ENCODE measurements around the gene GRIK1.

GRIK1 gene

GRCh38 chr21:29797155-29797554 is 142.6 kb downstream of the GRIK1 start:
- Histone ChIP-seq H3K27me3 (ENCODE audit: insufficient read depth, poor library complexity, severe bottlenecking) (peaks cover 5% of the 10 kb centered on the region), H3K36me3 (ENCODE audit: low read depth) (no peaks in the 10 kb centered on the region), H3K4me1 (ENCODE audit: insufficient read depth, poor library complexity, severe bottlenecking) (no peaks in the 10 kb centered on the region), H3K4me3 (ENCODE audit: severe bottlenecking) (no peak overlapping the region), H3K27ac (ENCODE audit: poor library complexity, severe bottlenecking) (no peak overlapping the region), H3K9me3 (ENCODE audit: severe bottlenecking) (no peaks in the 10 kb centered on the region)
- TF ChIP-seq CTCF (IDR thresholded peaks at IDR 0.05; ENCODE audit: poor library complexity, severe bottlenecking): no peak
- ATAC-seq (ENCODE audit: low read depth): no peak
- DNase-seq (ENCODE audit: low spot score): no peak

GRCh38 chr21:29793712-29794111 is 146.1 kb downstream of the GRIK1 start:
- no peaks in the 10 kb centered on the region for H3K27me3 ChIP-seq (ENCODE audit: insufficient read depth, poor library complexity, severe bottlenecking)
- H3K4me1 ChIP-seq (ENCODE audit: insufficient read depth, poor library complexity, severe bottlenecking): no peaks in the 10 kb centered on the region
- ATAC-seq (ENCODE audit: low read depth): no peak
- H3K9me3 ChIP-seq (ENCODE audit: severe bottlenecking): no peaks in the 10 kb centered on the region
- H3K27ac ChIP-seq (ENCODE audit: poor library complexity, severe bottlenecking): no peak overlapping the region
- no peaks in the 10 kb centered on the region for H3K36me3 ChIP-seq (ENCODE audit: low read depth)
- no peak overlapping the region for H3K4me3 ChIP-seq (ENCODE audit: severe bottlenecking)
- no peak for DNase-seq (ENCODE audit: low spot score)
- TF ChIP-seq CTCF (IDR thresholded peaks at IDR 0.05; ENCODE audit: poor library complexity, severe bottlenecking): no peak

- no peaks in the 10 kb centered on the region for H3K36me3 ChIP-seq (ENCODE audit: low read depth)
- no peaks in the 10 kb centered on the region for H3K4me1 ChIP-seq (ENCODE audit: insufficient read depth, poor library complexity, severe bottlenecking)
- H3K27me3 ChIP-seq (ENCODE audit: insufficient read depth, poor library complexity, severe bottlenecking): no peaks in the 10 kb centered on the region
- H3K9me3 ChIP-seq (ENCODE audit: severe bottlenecking): no peaks in the 10 kb centered on the region
- no peak overlapping the region for H3K4me3 ChIP-seq (ENCODE audit: severe bottlenecking)
- no peak for DNase-seq (ENCODE audit: low spot score)
- no peak overlapping the region for H3K27ac ChIP-seq (ENCODE audit: poor library complexity, severe bottlenecking)
- ATAC-seq (ENCODE audit: low read depth): no peak
- TF ChIP-seq CTCF (IDR thresholded peaks at IDR 0.05; ENCODE audit: poor library complexity, severe bottlenecking): no peak
Observed at GRCh38 chr21:29789393-29789792, 150.4 kb downstream of the GRIK1 start.

DNA sequence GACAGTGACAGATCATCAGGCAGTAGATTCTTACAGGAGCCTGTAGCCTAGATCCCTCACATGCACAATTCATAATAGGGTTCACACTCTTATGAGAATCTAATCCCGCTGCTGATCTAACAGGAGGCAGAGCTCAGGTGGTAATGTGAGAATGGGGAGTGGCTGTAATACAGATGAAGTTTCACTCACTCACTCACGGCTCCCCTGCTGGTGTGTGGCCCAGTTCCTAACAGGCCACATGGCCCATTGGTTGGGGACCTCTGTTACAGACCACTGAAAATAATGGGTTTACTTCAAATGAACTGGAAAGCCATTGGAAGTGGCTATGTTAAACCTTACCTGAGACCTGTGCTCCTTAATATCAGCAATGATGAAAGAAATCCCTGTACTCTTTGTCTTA is 151.0 kb downstream of the GRIK1 start:
- ATAC-seq (ENCODE audit: low read depth): no peak
- Histone ChIP-seq H3K9me3 (ENCODE audit: severe bottlenecking) (no peaks in the 10 kb centered on the region), H3K27me3 (ENCODE audit: insufficient read depth, poor library complexity, severe bottlenecking) (no peaks in the 10 kb centered on the region), H3K4me1 (ENCODE audit: insufficient read depth, poor library complexity, severe bottlenecking) (no peaks in the 10 kb centered on the region), H3K27ac (ENCODE audit: poor library complexity, severe bottlenecking) (no peak overlapping the region), H3K4me3 (ENCODE audit: severe bottlenecking) (no peak overlapping the region), H3K36me3 (ENCODE audit: low read depth) (no peaks in the 10 kb centered on the region)
- TF ChIP-seq CTCF (IDR thresholded peaks at IDR 0.05; ENCODE audit: poor library complexity, severe bottlenecking): no peak
- no peak for DNase-seq (ENCODE audit: low spot score)

DNA sequence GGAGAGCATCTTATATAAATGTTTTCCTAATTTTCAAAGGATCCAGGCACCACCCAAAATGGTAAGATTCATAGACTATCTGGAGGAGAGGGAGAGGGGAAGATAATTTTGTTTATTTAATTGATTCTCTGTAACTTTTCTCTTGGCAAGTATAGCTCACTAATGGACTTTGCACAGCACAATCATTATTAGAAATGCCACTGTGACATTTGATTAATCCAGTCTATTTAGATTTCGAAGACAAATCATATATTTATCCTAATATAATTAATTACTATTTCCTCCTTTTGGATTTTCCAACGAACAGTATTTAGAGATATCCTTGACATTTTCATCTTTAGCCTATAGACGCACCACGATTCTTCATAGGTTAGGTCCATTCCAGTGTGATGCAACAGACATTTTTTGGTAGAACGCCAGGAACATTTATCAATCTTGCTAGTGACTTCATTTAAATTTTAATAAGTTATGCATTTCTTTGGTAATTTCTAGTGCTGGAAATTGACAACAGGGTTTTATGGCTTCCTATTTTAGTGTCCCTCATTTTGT is 152.4 kb downstream of the GRIK1 start:
- no peaks in the 10 kb centered on the region for H3K27me3 ChIP-seq (ENCODE audit: insufficient read depth, poor library complexity, severe bottlenecking)
- no peak overlapping the region for H3K4me3 ChIP-seq (ENCODE audit: severe bottlenecking)
- H3K27ac ChIP-seq (ENCODE audit: poor library complexity, severe bottlenecking): no peak overlapping the region
- DNase-seq (ENCODE audit: low spot score) (no peak), ATAC-seq (ENCODE audit: low read depth) (no peak)
- H3K4me1 ChIP-seq (ENCODE audit: insufficient read depth, poor library complexity, severe bottlenecking): no peaks in the 10 kb centered on the region
- no peaks in the 10 kb centered on the region for H3K36me3 ChIP-seq (ENCODE audit: low read depth)
- no peaks in the 10 kb centered on the region for H3K9me3 ChIP-seq (ENCODE audit: severe bottlenecking)
- no peak for TF ChIP-seq CTCF (IDR thresholded peaks at IDR 0.05; ENCODE audit: poor library complexity, severe bottlenecking)
